ENCODE data around the gene MBOAT2.

GRCh38 chr2:9029721-9030120 lies 26.2 kb upstream of the MBOAT2 start:
- TF ChIP-seq POLR2A (IDR thresholded peaks at IDR 0.05) (no peak), CTCF (IDR thresholded peaks at IDR 0.05) (no peak)

Data from body of pancreas (tissue), 4 donors.